ENCODE results near the gene CEACAM18.

DNA sequence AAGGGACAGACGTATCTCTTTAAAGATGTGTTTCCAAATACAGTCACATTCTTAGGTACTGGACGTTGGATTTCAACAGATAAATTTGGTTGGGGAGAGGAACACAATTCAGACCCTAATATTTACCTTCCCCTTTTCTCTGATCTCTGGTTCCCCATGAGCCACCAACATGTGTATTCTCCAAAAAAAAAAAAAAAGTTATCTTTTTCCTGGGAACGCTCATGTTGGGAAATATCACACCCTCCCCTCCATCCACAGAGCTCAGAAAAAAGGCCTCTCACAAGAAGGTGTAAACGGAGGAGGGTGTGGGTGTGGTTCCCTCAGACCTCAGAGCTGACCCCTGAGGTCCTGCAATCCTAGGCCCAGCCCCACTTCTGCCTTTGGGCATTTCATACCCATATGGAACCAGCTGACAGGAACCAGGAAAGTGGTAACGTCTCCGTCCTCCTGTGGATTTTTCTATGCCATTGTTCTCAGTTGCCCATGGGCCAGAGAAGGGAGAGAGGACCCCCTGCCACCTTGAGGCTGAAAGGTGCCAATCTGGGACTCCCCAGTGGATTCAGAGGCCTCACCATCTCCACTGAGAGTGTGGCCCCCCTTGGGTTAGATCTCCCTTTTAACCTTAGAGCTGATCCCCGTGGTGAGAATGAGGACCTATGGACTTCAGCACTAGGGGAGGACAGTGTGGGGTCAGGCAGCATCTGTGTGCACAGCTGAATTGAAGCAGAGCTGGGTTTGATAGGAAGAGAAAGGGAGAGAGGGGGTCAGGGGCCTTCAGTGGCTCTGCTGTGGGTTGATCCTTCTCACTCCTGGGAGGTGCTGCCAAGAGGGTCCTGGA lies 31.7 kb downstream of the CEACAM18 start:
- TF ChIP-seq CTCF (IDR thresholded peaks at IDR 0.05; ENCODE audit: borderline replicate concordance, extremely low read depth, low read length, poor library complexity, severe bottlenecking) (no peak), EZH2 (IDR thresholded peaks at IDR 0.05; ENCODE audit: borderline replicate concordance, low read depth, low read length, severe bottlenecking) (no peak)

Measured in DND-41 (cell line).